ENCODE measurements around the gene DOCK1. TPM values are rescaled to one million over a fixed set of nuclear protein-coding genes. Genes with fewer than 3 reads are reported as not detected.

DOCK1 gene
- total RNA-seq, 3 donors from 2014 or later: 50.4 to 101 (median 69.2) TPM

- H3K27ac ChIP-seq: no peak overlapping the region
- H3K36me3 ChIP-seq: no peaks in the 10 kb centered on the region
- intact Hi-C loops (cut with DNase I; ENCODE audit: low total_unique reads): no loop called here
- no peak for DNase-seq (ENCODE audit: low spot score in 2 of 2)
- H3K27me3 ChIP-seq: no peaks in the 10 kb centered on the region
- H3K9me3 ChIP-seq: peaks cover 0 to 3% of the 10 kb centered on the region in 2 donors
- no peak overlapping the region for H3K4me3 ChIP-seq
- no peak for TF ChIP-seq POLR2AphosphoS5 (IDR thresholded peaks at IDR 0.05)
- TF ChIP-seq CTCF (IDR thresholded peaks at IDR 0.05): no peak
- no peak for TF ChIP-seq POLR2A (IDR thresholded peaks at IDR 0.05)
- H3K4me1 ChIP-seq: no peaks in the 10 kb centered on the region
These were observed 548.5 kb downstream of the DOCK1 start for GRCh38 chr10:127453706-127454105.

- peaks cover 3 to 19% of the 10 kb centered on the region in 2 donors for H3K9me3 ChIP-seq
- no peaks in the 10 kb centered on the region for H3K27me3 ChIP-seq
- TF ChIP-seq POLR2AphosphoS5 (IDR thresholded peaks at IDR 0.05) (no peak), POLR2A (IDR thresholded peaks at IDR 0.05) (no peak), CTCF (IDR thresholded peaks at IDR 0.05) (no peak)
- no peaks in the 10 kb centered on the region for H3K4me1 ChIP-seq
- intact Hi-C loops (cut with DNase I; ENCODE audit: low total_unique reads): no loop called here
- H3K27ac ChIP-seq: no peak overlapping the region
- no peak overlapping the region for H3K4me3 ChIP-seq
- no peak for DNase-seq (ENCODE audit: low spot score in 2 of 2)
- H3K36me3 ChIP-seq: no peaks in the 10 kb centered on the region
These were observed 550.9 kb downstream of the DOCK1 start for GRCh38 chr10:127456122-127456521.

GRCh38 chr10:127458016-127458810, 553.0 kb downstream of the DOCK1 start:
- peaks cover 3 to 19% of the 10 kb centered on the region in 2 donors for H3K9me3 ChIP-seq
- TF ChIP-seq CTCF (IDR thresholded peaks at IDR 0.05): no peak
- TF ChIP-seq POLR2A (IDR thresholded peaks at IDR 0.05): no peak
- TF ChIP-seq POLR2AphosphoS5 (IDR thresholded peaks at IDR 0.05): no peak
- DNase-seq (ENCODE audit: low spot score in 2 of 2): no peak
- no peak overlapping the region for H3K4me3 ChIP-seq
- H3K27me3 ChIP-seq: no peaks in the 10 kb centered on the region
- H3K36me3 ChIP-seq: no peaks in the 10 kb centered on the region
- no peak overlapping the region for H3K27ac ChIP-seq
- H3K4me1 ChIP-seq: no peaks in the 10 kb centered on the region
- intact Hi-C loops (cut with DNase I; ENCODE audit: low total_unique reads): no loop called here

- H3K9me3 ChIP-seq: peaks cover 3 to 19% of the 10 kb centered on the region in 2 donors
- TF ChIP-seq POLR2AphosphoS5 (IDR thresholded peaks at IDR 0.05) (no peak), POLR2A (IDR thresholded peaks at IDR 0.05) (no peak), CTCF (IDR thresholded peaks at IDR 0.05) (no peak)
- DNase-seq (ENCODE audit: low spot score in 2 of 2): no peak
- no peaks in the 10 kb centered on the region for H3K27me3 ChIP-seq
- intact Hi-C loops (cut with DNase I; ENCODE audit: low total_unique reads): no loop called here
- no peak overlapping the region for H3K4me3 ChIP-seq
- H3K4me1 ChIP-seq: no peaks in the 10 kb centered on the region
- no peak overlapping the region for H3K27ac ChIP-seq
- H3K36me3 ChIP-seq: no peaks in the 10 kb centered on the region
These were observed 553.6 kb downstream of the DOCK1 start for GRCh38 chr10:127458829-127459228.

- intact Hi-C loops (cut with DNase I; ENCODE audit: low total_unique reads): no loop called here
- no peak overlapping the region for H3K27ac ChIP-seq
- no peaks in the 10 kb centered on the region for H3K4me1 ChIP-seq
- H3K36me3 ChIP-seq: no peaks in the 10 kb centered on the region
- H3K9me3 ChIP-seq: peaks cover 3 to 19% of the 10 kb centered on the region in 2 donors
- no peaks in the 10 kb centered on the region for H3K27me3 ChIP-seq
- no peak for DNase-seq (ENCODE audit: low spot score in 2 of 2)
- TF ChIP-seq POLR2AphosphoS5 (IDR thresholded peaks at IDR 0.05) (no peak), CTCF (IDR thresholded peaks at IDR 0.05) (no peak), POLR2A (IDR thresholded peaks at IDR 0.05) (no peak)
- no peak overlapping the region for H3K4me3 ChIP-seq
These were observed 554.7 kb downstream of the DOCK1 start for GRCh38 chr10:127459918-127460317.

Data from breast epithelium (tissue), 4 donors.